DOHH2 (cell line): ENCODE data around the gene CLEC18B.
"Not testable (repeated sequence)": the region's sequence is repeated elsewhere in the genome, so short reads cannot be mapped to it uniquely, and the experiment has no call there.

ENCODE experiments used
- CTCF ChIP-seq: fragments of 200-600 bp; sonication (generic); IDR thresholded peaks from one replicate; pipeline ENCODE4 v1.5.1; 2014; ENCODE audit warnings: antibody characterized with exemption, mild to moderate bottlenecking, low read depth, low read length; ENCODE audit not compliant: poor library complexity, severe bottlenecking
- EZH2phosphoT487 ChIP-seq: fragments of 200-600 bp; sonication (generic); IDR thresholded peaks from 2 replicates; pipeline ENCODE4 v1.6.1; 2017; ENCODE audit warnings: borderline replicate concordance, mild to moderate bottlenecking, antibody characterized with exemption, low read length, moderate library complexity, mixed read lengths

GRCh38 chr16:74423721-74424120 lies 2.4 kb upstream of the CLEC18B start:
- TF ChIP-seq CTCF, EZH2phosphoT487: not testable (repeated sequence)
